Tibial nerve (tissue), 4 donors: ENCODE measurements around the gene MC4R. TPM values are rescaled to one million over a fixed set of nuclear protein-coding genes. Genes with fewer than 3 reads are reported as not detected.

Experiments
- DNase-seq, 2 donors: peaks; one replicate each; pipeline ENCODE4 v3.0.0-alpha.2; 2019; ENCODE audit warnings: low spot score in 2 of 2
- H3K27ac ChIP-seq, 4 donors: fragments of 200-600 bp; sonication (generic) in 3 of 4; one replicate each; pipeline ENCODE4 v1.5.1; 2017 to 2019; ENCODE audit warnings: mild to moderate bottlenecking in 1 of 4
- H3K27me3 ChIP-seq, 2 donors: fragments of 200-600 bp; sonication (generic) in 1 of 2; one replicate each; pipeline versions ENCODE4 v1.5.1 to v1.6.0; 2017 to 2019
- H3K36me3 ChIP-seq, 3 donors: fragments of 200-600 bp; sonication (generic); one replicate each; pipeline ENCODE4 v1.5.1; 2018 to 2019
- H3K4me1 ChIP-seq, 4 donors: fragments of 200-600 bp; sonication (generic) in 3 of 4; one replicate each; pipeline ENCODE4 v1.5.1; 2017 to 2019
- H3K4me3 ChIP-seq, 4 donors: fragments of 200-600 bp; sonication (generic) in 3 of 4; one replicate each; pipeline ENCODE4 v1.5.1; 2017 to 2019; ENCODE audit warnings: mild to moderate bottlenecking in 1 of 4, moderate library complexity in 1 of 4
- H3K9me3 ChIP-seq, 4 donors: fragments of 200-600 bp; sonication (generic) in 3 of 4; one replicate each; pipeline ENCODE4 v1.5.1; 2017 to 2019
- CTCF ChIP-seq, 5 experiments: fragments of 200-600 bp in 3 of 5; fragments of 450-650 bp in 2 of 5; sonication (generic) in 3 of 5; IDR thresholded peaks; one replicate each; pipeline ENCODE4 v1.5.1; 2016 to 2019; ENCODE audit warnings: antibody characterized with exemption in 5 of 5, mild to moderate bottlenecking in 3 of 5, moderate library complexity in 2 of 5
- EP300 ChIP-seq, 2 donors: sonication (generic); formaldehyde crosslinking; IDR thresholded peaks; one replicate each; pipeline ENCODE4 v1.6.1; 2017; ENCODE audit warnings: antibody characterized with exemption in 2 of 2, mild to moderate bottlenecking in 1 of 2
- POLR2A ChIP-seq, 2 donors: fragments of 450-650 bp; IDR thresholded peaks; one replicate each; pipeline ENCODE4 v1.6.1; 2017; ENCODE audit warnings: antibody characterized with exemption in 2 of 2, mild to moderate bottlenecking in 2 of 2, moderate library complexity in 2 of 2
- WGBS, 2 donors: methylation state at CpG; one replicate each; pipeline ENCODE4 v1.1.5; 2018; 5-methylcytosine and 5-hydroxymethylcytosine counted together
- total RNA-seq, 4 donors: library from RNA; depleted of rRNA; stranded (reverse); fragments of >200 nt; gene quantifications; one replicate each; pipeline ENCODE4 v1.1.0, GENCODE V29; 2016

The MC4R gene
- total RNA-seq, 4 donors from 2014 or later: not detected

DNA sequence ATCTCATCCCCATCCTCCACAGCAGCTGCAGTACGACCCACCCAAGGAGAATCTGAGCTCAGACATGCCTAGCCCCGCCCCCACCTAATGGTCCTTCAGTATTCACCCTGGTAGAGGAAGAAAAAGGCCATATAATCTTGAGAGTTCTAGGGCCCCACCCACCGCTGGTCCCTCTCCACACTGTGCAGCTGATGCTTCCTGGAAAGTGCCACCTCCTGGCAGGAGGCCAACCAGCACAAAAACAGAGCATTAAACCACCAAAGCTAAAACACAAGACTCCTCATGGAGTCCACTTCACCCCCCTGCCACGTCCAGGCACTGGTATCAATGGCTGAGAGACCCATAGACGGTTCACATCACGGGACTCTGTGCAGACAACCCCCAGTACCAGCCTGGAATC, 40.7 kb downstream of the MC4R start:
- 76 to 88% methylated on average over 6 of the region's 6 CpGs for WGBS, 2 donors
- no peaks in the 10 kb centered on the region for H3K36me3 ChIP-seq
- DNase-seq: no peak
- no peak overlapping the region for H3K4me3 ChIP-seq
- no peak overlapping the region for H3K27ac ChIP-seq
- TF ChIP-seq POLR2A (IDR thresholded peaks at IDR 0.05) (no peak), CTCF (IDR thresholded peaks at IDR 0.05) (no peak), EP300 (IDR thresholded peaks at IDR 0.05) (no peak)
- H3K9me3 ChIP-seq: peaks cover 0 to 3% (median 0%) of the 10 kb centered on the region in 4 donors
- no peaks in the 10 kb centered on the region for H3K4me1 ChIP-seq
- H3K27me3 ChIP-seq: no peaks in the 10 kb centered on the region

- no peaks in the 10 kb centered on the region for H3K27me3 ChIP-seq
- no peak overlapping the region for H3K4me3 ChIP-seq
- TF ChIP-seq EP300 (IDR thresholded peaks at IDR 0.05) (no peak), POLR2A (IDR thresholded peaks at IDR 0.05) (no peak), CTCF (IDR thresholded peaks at IDR 0.05) (no peak)
- H3K4me1 ChIP-seq: no peaks in the 10 kb centered on the region
- DNase-seq: no peak
- peaks cover 0 to 6% (median 0%) of the 10 kb centered on the region in 4 donors for H3K9me3 ChIP-seq
- no peak overlapping the region for H3K27ac ChIP-seq
- no peaks in the 10 kb centered on the region for H3K36me3 ChIP-seq
These were observed 43.4 kb downstream of the MC4R start for GRCh38 chr18:60329131-60329530.

DNA sequence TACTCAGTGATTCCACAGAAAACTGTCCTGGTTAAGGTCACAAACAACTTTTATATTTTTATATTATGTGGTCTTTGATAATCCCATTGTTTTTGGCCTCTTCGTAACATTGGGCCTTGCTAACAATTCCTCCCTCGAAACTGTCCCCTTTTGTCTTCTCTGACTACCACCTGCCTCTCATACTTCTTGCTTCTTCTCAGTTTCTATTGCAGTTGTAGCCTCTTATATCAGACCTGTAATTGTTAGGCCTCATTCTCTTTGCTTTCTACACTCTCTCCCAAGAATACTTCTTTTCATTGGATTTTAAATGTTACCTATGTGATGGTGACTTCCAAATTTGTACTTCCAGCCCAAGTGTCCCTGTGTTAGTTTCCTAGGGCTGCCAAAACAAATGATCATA, 44.7 kb downstream of the MC4R start:
- TF ChIP-seq POLR2A (IDR thresholded peaks at IDR 0.05) (no peak), EP300 (IDR thresholded peaks at IDR 0.05) (no peak), CTCF (IDR thresholded peaks at IDR 0.05) (no peak)
- H3K27ac ChIP-seq: no peak overlapping the region
- WGBS, 2 donors: 95 to 96% methylated on average over 2 of the region's 2 CpGs
- H3K4me3 ChIP-seq: no peak overlapping the region
- H3K9me3 ChIP-seq: peaks cover 0 to 8% (median 0%) of the 10 kb centered on the region in 4 donors
- no peaks in the 10 kb centered on the region for H3K36me3 ChIP-seq
- no peak for DNase-seq
- H3K27me3 ChIP-seq: no peaks in the 10 kb centered on the region
- H3K4me1 ChIP-seq: no peaks in the 10 kb centered on the region

DNA sequence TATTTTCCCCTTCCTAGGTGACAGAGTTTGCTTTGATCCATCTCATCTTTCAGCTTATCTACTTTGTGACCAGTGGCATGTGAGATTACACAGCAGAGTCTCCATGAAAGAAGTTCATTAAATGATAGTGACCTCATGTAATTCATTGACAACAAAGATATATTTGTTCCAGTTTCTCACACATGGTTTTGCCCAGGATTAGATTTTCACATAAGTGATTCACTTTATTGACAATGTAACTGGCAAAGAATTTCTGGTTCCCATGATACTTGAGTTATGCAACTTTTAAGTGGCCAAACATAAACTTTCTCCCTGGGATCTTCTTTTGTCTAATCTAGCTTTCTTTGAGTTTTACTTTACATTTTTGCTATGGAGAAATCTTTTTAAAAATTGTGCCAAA, 50.0 kb downstream of the MC4R start:
- H3K4me3 ChIP-seq: no peak overlapping the region
- H3K36me3 ChIP-seq: no peaks in the 10 kb centered on the region
- H3K4me1 ChIP-seq: no peaks in the 10 kb centered on the region
- no peak overlapping the region for H3K27ac ChIP-seq
- TF ChIP-seq EP300 (IDR thresholded peaks at IDR 0.05) (no peak), POLR2A (IDR thresholded peaks at IDR 0.05) (no peak), CTCF (IDR thresholded peaks at IDR 0.05) (no peak)
- no peak for DNase-seq
- no peaks in the 10 kb centered on the region for H3K27me3 ChIP-seq
- peaks cover 0 to 19% (median 0%) of the 10 kb centered on the region in 4 donors for H3K9me3 ChIP-seq
